Right lung (tissue), 5 donors: Measurements from ENCODE around the gene EYA3. TPM values are rescaled to one million over a fixed set of nuclear protein-coding genes. Genes with fewer than 3 reads are reported as not detected.
A peak's percentile ranks its signal among the peaks of the same experiment; 100 is the strongest.

ENCODE experiments used
- DNase-seq, 2 donors: peaks; one replicate each; pipeline ENCODE4 v3.0.0-alpha.2; 2013
- polyA plus RNA-seq, 5 donors: library from polyadenylated mRNA; unstranded; fragments of 120-200 nt; gene quantifications; one replicate each; pipeline versions ENCODE4 v1.2.1 to v1.2.3, GENCODE V29; 2013; ENCODE audit warnings: inconsistent platforms in 1 of 5, low replicate concordance in 1 of 5; ENCODE audit not compliant: insufficient read length in 5 of 5, insufficient read depth in 1 of 5

Gene EYA3
- polyA plus RNA-seq, 5 donors: 20.2 to 32.5 (median 29.4) TPM

DNA sequence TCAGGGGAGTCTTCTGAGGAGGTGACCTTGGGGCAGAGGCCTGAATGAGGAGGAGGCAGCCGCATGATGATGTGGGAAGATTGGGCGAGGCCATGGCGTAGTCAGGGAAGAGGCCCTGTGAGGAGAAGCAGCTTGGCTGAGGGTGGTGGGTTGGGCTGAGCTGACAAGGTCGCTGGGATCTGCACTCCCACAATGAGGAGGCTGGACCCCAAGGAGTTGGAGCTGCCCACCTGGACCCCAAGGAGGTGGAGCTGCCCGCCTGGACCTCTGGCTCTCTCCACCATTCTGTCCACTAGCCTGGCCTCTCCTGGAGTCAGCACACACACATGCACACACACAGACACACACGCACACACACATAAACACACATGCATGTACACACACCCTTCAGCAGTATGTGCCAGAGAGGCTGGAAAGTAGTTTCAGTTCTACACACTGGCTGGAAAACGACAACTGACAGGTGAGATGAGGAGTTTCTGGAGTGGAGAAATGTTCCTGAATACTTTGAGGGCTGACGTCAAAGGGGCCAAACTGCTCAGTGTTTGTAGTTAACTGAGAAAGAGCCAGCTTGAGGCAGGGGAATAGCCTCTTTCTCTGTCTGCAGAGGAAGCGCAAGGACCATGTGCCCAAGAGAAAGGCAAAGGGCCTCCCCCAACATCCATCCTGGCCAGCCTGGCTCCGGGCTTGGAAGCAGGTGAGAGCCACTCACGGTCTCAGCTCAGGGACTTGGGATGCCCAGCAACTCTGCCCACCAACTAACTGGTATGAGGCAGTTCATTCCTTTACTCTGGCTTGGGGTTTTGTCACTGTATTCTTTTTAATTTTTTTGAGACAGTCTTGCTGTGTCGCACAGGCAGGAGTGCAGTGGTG, 146.5 kb downstream of the EYA3 start:
- no peak for DNase-seq

DNA sequence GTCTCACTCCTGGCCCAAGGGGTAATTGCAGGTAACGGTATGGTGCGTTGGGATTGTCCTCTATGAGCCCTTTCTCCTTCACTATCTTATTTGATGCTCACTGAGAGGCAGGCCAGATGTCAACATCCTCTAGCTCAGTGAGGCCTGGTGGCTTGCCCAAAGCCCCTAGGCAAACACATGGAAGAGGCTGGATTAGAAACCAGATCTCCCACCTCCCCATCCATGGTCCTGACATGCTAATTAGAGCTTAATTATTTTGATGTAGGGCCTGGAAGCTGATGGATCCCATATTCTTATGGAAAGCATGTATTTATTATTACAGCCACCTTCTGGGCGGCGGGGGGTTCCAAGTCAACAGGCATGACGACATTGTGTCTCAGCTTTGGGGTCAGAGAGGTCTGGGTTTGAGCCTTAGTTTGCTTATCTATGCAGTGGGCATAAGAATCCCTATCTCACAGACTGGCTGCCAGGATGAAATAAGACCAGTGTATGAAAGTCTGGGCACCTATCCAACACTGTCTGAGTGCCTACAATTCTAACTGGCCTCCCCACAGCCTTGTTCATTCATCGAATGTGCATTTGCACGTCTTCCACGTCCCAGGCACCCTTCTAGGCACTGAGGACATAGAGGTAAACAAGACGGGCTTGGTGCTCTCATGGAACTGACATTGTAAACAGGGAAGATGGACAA, 147.4 kb downstream of the EYA3 start:
- no peak for DNase-seq

DNA sequence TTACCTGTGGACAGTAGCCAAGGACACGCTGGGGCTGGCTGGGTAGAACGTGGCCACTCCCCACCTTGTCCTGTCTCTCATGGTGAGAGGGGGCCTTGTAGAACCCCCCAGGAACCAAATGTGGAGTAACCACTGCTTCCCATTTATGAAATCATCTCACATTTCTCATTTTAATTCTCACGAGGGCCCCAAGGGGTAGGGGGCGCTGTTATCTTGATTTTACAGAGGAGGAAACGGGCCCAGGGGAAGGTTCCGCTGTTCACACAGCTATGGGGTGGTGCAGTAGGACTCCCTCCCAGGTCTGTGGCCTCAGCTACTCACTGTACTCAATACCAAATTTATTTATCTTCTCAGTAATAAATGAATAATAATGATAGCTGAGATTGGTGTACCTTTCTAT, 148.1 kb downstream of the EYA3 start:
- no peak for DNase-seq

DNA sequence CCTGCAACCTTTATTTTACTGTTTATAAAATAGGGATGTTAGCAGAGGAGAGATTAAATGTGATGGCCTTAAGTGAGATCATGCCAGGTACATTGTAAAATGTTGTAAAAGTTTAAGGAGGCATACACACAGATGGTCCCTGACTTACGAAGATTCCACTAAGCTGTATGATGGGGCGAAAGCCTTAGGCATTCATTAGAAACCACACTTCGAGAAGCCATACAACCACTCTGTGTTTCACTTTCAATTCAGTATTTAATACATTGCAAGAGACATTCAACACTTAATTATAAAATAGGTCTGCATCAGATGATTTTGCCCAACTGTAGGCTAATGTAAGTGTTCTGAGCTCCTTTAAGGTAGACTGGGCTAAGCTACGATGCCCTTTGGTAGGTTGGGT, 149.9 kb downstream of the EYA3 start:
- no peak for DNase-seq

DNA sequence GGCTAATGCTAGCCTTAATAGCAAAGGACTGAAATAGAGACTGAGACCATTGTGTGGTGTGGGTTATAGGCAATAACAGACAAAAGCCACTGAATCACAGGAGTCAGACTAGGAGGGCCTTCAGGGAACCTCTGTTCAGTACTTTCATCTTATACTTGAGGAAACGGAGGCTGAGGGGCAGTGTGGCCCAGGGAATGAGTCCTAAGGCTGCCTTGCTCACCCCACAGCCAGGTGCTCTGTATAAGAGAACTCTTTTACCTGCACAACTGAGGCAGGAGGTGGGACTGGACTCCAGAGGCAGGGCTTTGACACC, 150.9 kb downstream of the EYA3 start:
- no peak for DNase-seq

DNA sequence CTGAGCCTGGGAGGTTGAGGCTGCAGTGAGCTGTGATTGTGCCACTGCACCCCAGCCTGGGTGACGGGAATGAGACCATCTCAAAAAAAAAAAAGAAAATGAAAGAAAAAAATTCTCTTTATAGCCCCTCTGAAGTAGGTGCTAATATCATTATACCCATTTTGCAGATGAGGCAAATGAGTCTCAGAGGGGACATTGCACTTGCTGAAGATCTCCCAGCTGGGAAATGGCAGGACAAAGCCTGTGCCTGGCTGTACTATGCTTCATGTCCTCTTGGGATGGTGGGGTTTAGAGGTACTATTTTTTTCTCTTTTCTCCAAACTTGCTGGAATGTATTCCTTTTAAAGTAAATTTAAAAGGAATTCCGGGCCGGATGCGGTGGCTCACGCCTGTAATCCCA, 152.0 kb downstream of the EYA3 start:
- no peak for DNase-seq

DNA sequence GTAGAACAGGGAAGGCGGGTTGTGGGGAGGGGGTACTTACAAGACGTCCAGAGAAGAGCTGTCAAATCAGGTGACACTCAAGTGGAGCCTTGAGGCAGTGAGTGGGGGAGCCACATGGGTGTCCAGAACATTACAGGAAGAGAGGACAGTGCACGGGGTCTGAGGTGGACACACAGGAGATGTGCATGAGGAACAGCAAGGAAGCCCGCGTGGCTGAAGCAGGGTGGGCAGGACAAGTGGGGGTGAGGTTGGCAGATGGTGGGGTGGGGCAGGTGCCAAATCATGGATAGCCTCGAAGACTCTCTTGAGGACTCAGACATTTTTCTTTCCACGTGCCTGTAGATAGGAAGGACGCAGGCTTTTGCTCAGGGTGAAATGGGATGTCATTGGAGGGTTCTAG, 152.7 kb downstream of the EYA3 start:
- DNase-seq: no peak

DNA sequence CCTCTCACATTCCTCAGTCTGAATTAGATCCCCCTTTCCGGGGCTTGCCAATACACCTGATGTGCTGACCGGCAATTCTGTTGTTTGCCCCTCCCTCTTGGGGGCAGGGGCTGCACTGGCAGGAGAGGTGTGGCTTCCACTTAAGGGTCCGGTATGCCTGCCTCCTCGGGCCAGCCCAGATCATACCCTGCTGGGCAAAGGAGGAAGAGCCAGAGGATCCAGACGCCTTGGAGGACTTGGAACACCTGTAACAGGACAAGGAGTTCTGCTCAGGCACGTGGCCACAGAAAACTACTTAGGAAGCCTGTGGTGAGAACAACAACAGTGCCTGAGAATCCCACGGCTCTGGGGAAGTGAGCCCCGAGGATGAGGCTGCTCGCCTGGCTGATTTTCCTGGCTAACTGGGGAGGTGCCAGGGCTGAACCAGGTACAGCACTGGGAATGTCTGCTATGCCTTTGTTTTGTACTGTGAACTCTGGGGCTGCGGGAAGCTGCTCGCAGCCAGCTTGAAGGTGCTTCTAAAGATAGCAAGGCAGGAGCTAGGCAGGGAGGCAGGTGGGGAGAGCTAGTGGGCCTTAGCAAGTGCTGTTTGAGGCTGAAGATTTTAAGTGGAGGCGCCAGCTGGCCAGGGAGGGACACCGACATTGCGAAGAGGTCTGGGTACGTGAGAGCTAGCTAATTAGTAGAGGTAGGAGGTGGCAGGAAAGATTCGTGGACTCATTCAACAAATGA, 153.4 kb downstream of the EYA3 start, which contains the start of gene SMPDL3B:
Gene SMPDL3B, plus strand, starts transcription at position 183 of the 732 bp plus-strand sequence. Its CDS starts 184 bp downstream, at position 367.
- peak; percentile 25 to 36 for DNase-seq

DNA sequence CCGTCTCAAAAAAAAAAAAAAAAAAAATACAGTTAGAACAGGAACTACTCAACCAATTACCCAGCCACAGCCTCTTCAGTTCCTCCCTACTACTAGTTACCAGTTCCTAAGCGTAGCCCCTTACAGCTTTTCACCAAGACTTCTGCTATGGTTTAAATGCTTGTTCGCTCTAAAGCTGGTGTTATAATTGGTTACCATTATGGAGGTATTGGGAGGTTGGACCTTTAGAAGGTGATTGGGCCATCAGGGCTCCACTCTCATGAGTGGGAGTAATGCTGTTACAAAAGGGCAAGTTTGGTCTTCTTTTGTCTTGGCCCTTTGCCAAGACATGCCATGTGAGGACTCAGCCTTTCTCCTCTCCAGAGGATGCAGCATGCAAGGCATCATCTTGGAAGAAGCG, 156.7 kb downstream of the EYA3 start:
- no peak for DNase-seq

DNA sequence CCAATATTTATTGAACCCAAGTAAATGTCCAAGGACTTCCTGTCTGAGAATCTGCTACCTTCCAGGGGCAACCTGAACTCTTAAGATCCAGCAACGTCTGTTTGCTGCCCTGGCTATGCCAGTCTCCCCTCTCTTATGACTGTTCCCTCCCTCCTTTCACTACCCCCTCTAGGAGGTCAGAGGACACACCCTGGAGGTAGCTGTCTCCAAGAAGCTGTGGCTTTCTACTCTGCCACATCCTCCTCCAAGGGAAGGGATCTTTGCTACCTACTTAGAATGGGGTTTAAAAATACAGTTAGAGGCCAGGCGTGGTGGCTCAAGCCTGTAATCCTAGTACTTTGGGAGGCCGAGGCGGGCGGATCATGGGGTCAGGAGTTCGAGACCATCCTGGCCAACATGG, 157.2 kb downstream of the EYA3 start:
- DNase-seq: no peak

DNA sequence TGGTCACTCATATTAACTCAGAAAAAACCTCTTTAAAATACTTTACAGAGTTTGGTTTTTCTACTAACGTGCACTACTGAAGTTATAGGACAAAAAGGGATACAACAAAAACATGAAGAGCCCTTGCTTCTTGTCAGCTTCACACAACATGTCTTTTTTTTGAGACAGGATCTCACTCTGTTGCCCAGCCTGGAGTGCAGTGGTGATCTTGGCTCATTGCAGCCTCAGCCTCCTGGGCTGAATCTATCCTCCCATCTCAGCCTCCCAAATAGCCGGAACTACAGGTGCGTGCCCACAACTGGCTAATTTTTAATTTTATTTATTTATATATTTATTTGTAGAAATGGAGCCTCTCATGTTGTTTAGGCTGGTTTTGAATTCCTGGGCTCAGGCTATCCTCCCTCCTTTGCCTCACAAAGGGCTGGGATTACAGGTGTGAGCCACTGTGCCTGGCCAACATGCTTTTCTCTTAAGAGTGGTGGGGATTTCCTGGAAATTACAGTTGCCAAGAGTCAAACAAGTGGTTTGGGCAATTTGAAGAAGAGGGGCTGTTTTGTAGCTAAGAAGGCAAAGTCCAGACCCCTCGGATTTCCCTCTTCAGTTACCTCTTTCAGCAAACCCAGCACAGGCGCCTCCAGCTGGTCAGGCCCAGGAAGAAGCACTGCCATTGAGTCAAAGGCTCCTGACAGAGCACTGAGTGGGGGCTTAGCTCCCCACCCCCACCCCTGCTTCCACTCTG, 160.0 kb downstream of the EYA3 start:
- DNase-seq: no peak

DNA sequence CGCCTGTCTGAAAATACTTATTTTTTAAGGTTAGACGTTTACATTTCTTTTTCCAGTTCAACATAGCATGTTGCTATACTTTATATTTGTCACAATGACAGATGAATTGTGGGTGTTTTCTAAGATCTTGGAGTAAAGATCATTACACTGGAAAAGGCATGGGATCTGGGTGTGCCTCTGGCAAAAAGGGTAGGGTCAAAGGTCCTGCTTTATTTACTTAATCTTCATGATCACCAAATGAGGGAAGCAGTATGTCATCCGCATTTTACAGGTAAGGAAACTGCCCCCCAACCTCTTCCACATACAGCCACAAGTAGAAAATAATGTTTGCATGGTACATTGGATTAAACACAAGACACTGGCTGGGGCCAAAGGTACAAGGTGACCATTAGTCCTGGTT, 166.1 kb downstream of the EYA3 start:
- DNase-seq: no peak

Other genes starting within 250 kb of the EYA3 start
- gene THEMIS2, start 216.1 kb downstream of the EYA3 start, polyA plus RNA-seq: 1 to 10 TPM; 5.2 to 8.8 (median 6.1) TPM
- gene RPA2, start 174.0 kb downstream of the EYA3 start, polyA plus RNA-seq: 10 to 100 TPM; 57.0 to 75.7 (median 65.2) TPM
- 10 to 100 TPM; 10.9 to 15.8 (median 12.4) TPM for gene SMPDL3B, start 153.6 kb downstream of the EYA3 start, polyA plus RNA-seq
- 10 to 100 TPM in 1 of 5 donors, 1 to 10 TPM in 4; 6.6 to 10.9 (median 8.1) TPM for gene XKR8, start 128.6 kb downstream of the EYA3 start, polyA plus RNA-seq
- 1 to 10 TPM; 2.1 to 2.8 (median 2.7) TPM for gene PTAFR, start 88.1 kb upstream of the EYA3 start, polyA plus RNA-seq
- gene DNAJC8, start 144.4 kb upstream of the EYA3 start, polyA plus RNA-seq: 100 to 1,000 TPM; 132 to 175 (median 147) TPM
- gene ATP5IF1, start 147.5 kb upstream of the EYA3 start, polyA plus RNA-seq: 100 to 1,000 TPM; 133 to 168 (median 159) TPM
- 1 to 10 TPM; 4.4 to 7.9 (median 5.2) TPM for gene SESN2, start 170.9 kb upstream of the EYA3 start, polyA plus RNA-seq
- gene MED18, start 240.4 kb upstream of the EYA3 start, polyA plus RNA-seq: 10 to 100 TPM; 14.8 to 21.8 (median 15.4) TPM